Stimulated activated CD8-positive, alpha-beta memory T cell treated with anti-CD3 and anti-CD28 coated beads, Interleukin-15, amount 100 ng/mL, for 24 hours (primary cell): Measurements from ENCODE around the gene AGBL1.
A peak's percentile ranks its signal among the peaks of the same experiment; 100 is the strongest.

Experiments used
- DNase-seq: peaks from one replicate; pipeline ENCODE4 v3.0.0-alpha.2; 2020; ENCODE audit warnings: low read depth

AGBL1 gene

DNA sequence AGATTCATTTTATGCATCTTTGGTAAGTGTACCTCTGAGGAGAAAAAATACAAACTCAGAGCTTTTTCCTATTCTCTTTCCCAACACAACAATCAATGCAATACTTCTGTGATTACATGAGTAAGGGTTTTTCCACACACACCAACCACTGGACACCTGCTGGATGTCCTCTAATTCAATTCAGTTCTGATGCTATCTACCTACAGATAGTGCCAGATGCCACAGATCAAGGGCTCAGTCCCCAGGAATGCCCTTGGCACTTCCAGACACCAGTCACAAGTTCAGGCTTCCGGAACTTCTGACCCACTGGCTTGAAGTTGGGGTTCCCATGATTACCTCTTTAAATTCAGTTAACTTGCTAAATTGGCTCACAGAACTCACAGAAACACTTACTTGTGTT lies 511.5 kb downstream of the AGBL1 start:
- DNase-seq: no peak

DNA sequence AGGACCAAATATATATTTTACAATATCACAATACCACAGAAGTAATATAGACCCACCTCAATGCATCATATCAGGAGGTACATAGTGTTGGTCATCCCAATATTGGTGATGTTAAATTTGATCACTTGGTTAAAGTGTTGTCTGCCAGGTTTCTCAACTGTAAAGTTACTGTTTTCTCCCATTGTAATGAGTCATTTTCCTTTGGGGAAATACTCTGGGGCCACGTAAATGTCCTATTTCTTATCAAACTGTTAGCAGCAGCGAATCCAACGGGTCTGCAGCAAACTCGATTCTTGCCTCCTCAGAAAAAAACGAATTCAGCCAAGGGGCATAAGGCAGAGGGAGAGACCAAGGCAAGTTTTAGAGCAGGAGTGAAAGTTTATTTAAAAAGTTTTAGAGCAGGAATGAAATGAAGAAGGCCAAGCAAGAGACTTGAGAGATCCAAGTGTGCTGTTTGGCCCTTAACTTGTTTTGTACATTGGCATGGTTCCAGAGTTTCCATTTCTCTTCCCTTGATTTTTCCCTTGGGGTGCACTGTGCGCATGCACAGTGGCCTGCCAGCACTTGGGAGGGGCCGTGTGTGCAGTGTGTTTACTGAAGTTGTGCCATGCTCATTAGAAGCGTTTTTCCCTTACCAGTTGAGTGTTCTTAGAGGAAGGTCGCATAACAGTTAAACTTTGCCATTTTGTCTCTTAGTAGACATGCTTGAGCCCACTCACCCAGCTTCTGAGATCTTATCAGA lies 512.5 kb downstream of the AGBL1 start:
- DNase-seq: no peak

DNA sequence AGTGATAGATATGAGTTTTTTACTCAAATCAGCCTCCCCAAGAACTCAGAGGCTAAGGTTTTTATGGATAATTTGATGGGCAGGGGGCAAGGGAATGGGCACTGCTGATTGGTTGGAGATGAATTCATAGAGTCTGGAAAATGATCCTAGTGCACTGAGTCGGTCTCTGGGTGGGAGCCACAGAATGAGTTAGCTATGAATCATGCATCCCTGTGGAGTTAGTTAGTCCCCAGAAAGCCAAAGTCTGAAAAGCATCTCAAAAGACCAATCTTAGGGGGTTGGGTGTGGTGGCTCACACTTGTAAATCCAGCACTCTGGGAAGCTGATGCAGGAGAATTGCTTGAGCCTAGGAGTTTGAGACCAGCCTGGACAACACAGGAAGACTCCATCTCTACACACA lies 516.1 kb downstream of the AGBL1 start:
- DNase-seq: no peak

DNA sequence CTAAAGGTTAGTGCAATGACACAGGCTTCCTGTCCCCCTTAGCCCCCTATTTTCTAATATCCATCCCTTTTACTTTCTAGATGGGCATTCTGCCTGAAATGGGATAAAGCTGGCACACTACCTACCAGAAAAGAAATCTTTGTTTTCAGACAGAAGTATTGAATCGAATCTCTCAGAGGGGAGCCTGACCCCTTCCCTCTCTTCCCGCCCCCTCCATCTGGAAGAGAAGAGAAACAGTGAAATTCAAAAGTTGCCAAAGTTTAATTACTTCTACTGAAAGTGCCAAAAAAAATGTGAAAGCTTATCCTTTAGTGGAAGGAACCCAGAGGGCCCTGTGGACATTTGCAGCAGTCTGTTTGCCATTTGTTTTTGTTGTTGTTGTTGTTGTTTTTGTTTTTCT lies 523.8 kb downstream of the AGBL1 start:
- DNase-seq: no peak

DNA sequence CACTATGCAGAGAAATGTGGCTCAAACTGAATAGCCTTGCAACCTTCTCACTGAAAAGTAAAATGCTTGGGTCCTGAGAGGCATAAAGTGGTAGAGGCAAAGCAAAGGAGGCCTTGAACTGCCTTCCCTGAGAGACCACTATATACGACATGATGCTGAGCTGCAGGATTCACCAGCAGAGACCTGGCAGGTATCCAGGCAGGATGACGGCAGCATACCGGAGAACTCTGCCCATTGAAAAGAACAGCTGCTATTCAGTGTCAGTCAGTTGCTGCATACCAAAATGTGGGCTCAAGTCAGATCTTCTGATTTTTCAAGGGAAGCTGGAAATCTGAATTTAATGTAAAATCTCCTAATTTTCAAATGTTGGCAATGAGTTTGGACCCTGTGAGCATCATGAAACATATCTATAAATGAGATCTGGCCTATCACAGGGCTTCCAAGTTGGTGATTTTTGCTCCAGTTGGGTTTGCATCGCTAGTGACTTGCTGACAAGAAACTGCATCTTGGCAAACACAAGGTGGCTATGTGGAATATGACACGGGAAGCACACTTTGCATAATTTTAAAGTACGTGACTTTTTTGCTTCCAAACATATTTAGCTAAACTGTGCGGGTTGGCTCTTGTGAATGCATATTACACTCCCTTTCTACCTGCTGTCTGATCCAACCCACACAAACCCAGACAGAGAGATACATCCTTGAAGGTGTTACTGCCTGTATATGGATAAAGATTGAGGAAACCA lies 529.0 kb downstream of the AGBL1 start:
- DNase-seq: no peak

DNA sequence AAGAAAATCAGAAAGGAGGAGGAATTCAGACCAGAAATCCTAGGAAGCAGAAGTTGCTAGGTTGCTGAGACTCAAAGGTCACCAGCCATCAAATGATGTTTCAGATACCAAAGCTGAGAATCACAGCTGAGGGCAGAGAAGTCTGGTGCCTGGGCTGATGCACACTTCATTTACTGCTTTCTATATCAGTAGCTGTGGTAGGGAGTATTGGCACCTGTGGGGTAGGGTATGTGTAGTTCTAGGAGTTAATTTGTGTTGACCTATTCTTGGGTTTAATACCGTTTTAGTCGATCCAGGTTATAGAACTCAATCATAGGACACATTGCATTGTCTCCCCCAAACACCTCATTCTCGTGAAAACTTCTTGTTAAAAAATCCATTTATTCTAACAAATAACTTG lies 529.6 kb downstream of the AGBL1 start:
- DNase-seq: no peak

DNA sequence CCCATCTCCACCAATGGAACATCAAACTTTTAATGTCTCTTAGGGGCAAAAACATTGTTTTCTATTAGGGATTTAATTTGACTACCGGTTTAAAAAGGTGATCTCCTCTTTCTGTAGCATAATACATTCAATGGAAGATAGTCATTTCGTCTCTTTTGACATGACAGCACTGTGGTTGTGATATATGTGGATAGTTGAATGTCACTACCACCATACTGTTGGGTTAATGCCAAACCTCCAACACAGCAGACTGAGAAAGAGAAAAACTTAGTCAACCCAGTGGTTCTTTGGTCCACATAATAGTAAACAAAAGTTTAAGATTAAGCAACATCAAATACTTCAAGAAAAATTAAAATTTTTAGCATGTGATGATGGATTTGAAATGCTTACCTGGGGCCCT lies 530.4 kb downstream of the AGBL1 start:
- DNase-seq: no peak

DNA sequence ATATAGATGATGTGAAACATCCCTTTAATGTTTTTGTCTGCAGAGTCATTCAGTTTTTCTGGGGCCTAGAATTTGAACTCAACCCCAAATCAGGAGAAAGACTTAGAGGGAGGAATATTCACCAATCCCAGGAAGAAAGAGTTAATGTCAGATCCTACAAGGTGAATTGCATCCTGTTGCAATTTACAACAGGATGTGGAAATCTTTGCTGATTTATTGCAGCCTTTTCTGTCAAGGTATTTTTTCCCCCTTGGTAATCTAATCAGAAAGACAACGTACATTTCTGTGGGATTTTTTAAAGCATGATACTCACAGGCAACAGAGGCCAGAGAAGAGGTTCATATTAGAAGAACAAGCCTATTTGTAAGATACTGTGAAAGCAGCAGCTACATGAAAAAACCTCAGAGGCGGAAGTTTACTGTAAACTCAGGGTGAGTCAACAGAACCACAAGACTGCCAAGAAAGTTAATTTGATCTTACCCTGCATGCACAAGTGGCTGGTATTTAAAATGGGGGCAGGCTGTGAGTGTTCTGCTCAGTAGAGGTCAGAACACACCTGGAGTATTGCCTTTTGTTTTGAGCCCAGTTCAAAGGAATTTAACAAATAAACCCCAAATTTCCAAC lies 531.9 kb downstream of the AGBL1 start:
- DNase-seq: no peak

DNA sequence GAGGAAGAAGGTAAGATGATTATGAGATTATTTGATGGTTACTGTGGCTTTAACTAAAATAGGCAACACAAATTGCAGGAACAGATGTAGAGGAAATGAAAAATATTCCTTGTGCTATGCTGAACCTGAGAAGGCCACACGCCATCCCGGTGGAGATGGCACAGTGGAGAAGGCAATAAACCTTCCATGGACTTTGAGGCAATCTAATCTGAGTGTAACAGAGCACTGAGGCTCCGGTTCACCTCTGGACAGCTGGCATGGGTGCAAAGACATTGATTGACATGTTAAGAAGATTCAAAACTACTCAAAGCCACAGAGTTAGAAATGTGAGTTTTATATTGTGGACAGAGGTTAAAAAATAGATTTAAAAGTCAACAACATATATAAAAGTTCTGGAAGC lies 535.7 kb downstream of the AGBL1 start:
- DNase-seq: no peak

DNA sequence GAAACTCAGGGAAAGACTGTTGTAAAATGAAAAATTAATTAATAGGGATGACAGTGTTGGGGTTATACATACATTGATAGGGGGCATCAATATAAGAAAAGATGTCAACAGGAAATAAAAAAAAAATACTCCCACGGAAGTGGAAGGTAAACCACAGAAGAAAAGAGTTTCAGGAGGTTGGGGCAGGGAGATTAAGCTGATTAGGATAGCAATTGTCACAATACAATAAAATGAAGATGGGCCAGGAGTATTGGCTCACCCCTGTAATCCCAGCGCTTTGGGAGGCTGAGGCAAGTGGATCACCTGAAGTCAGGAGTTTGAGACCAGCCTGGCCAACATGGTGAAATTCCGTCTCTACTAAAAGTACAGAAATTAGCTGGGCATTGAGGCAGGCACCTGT lies 536.1 kb downstream of the AGBL1 start:
- no peak for DNase-seq

DNA sequence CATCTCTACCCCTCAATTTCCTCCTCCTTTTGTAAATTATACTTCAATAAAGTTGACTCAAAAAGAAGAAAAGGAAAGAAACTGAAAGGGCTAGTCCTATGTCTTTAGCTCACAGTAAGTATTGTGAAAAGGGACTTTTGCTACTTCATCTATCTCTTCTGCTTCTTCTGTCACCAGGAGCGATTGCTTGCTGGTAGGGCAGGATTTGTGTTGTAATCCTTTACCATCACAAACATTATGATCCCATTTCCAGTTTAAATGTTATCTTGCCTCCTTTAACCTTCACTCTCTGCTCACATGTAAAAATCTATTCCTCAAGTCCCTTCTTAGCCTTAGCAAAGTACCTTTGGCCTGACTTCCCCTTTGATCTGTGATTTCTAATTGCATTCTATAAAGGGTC lies 537.1 kb downstream of the AGBL1 start:
- DNase-seq: no peak

DNA sequence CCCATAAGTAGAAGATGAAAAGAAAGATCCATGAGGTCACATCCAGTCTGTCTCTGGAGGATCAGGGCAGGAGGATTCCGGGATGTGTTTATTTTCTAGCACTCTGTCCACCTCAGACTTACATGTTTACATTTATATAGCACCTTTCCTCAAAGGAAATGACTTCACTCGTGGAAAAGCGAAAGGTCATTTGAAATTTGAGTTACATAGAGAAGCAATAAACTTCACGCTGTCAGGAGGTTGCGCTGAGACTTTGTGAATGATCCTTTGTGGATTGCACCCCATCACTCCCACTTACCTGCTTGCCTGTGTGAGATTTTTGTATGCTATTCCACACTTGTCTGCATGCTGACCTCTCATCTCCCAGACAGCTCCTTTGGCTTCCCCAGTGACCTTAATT lies 540.5 kb downstream of the AGBL1 start:
- DNase-seq: no peak

DNA sequence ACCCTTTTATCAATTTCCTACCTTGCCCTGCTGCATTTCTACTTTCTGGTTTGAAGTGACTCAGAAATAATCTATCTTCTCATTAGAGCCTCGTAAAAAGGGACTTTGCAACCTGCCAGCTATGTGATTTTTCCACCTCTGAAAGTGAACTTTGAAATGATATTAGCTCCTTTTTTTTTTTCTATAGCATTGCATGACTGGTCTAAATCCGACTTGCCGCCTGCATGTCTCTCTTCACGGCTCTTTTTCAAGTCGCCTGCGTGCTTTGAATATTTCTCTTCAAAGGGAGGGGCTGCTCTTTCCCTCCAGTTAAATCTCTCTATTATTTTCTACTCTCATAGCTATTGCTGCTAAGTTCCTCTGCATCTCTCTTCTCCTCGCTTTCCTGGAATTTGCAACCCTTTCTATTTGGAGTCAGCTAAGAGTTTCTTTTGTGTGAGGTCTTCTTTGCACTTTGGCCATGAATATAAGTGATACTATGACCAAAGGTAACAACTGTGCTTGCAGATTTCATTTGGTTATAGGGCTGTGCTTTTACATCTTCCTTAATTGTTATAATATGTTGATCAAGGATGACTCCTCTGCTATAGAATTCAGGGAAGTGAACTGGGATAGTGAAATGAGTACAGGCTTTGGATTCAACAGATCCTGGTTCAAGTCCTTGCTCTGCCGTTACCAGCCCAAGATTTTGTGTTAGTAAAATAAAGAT lies 541.1 kb downstream of the AGBL1 start:
- DNase-seq: no peak

DNA sequence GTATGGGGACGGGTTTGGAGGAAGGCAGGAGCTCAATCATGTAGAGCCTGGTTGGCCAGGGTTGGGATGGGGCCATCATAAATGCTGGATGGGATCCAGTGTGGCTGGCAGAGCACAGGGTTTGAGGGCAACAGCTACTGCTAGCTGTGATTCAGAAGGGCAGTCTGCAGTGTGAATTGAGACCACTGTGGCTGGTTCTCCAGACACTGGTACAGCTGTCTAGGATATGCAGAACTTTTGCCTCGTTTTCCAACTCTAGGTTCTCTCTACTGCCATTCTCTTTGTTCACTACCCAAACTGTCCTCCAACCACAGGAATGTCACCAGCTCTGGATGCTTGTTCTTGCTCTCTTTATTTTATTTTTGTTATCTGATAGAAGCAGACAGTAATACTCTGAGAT lies 543.6 kb downstream of the AGBL1 start:
- DNase-seq: no peak

DNA sequence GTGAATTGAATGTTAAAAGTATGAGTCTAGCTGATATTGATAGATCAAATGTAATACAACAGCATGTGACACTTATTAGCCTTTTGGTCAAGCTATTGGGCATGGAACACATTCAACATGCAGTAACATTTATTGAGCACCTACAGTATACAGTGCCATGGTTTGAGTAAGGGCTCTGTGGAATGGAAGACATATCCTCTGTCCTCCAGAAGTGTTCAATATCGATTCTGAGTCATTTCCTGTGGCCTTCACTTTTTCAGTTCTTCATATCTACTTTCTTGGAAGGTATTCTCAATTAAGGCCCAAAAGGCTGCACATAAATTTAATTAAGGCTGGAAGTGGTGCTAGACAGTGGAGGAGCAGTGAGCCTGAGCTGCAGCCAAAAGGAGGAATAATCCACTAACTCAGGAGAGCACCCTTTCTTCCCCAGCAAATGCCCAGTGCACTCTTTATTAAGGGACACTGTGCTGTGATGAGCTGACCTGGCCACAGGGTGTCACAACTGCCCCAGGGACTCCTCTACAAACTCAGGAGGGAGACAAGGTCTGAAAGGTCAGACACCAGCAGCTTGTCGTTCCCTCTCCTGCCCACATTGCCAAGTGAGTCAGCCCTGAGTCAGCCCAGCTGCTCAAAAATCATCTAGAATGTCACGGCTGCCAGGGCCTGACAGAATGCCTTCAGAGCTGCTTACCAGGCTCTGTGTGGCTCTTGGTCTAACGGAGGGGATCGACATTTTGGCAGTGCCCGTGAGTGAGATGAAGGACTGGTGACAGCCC lies 544.8 kb downstream of the AGBL1 start:
- DNase-seq: peak; percentile 41

DNA sequence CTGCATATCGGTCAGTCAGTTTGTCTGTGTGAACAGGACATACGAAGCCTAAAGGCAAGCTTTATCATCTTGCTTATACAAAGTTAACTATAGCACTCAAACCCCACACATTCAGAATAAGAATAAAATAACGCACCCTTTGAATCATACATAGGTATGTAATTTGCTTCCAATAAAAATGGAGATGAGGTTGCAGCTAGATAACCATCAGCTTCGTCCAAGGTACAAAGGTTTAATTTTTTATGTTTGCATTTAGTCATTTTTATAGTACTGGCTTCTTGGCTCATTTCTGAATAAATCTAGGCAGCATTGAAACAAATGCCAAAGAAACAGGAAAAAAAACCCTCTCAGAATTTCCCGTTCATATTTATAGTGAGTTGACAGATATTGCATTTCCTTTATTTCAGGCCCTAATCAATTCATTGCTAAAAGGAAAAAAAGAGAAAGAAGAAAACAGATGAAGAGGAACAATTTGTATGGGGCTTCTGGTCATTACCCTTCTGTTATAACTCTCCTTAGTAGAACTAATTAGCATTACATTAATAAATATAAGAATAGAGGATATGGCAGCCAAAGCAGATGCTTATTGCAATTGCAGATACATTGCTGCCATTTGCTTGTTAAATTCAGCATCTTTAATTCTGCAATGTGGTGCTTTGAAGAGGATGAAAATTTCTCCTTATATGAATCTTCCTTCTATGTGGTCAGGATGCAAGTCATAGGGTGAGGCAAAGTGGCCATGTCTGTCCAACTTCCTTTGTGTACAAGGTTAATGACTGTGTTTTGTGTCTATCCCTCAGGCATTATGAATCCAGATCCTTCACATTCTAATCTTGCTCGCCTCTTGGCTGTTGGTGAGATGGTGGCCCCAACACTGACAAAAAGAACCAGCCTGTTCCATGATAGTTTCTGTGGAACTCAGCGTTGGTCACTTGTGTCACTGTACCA lies 550.0 kb downstream of the AGBL1 start:
- no peak for DNase-seq

DNA sequence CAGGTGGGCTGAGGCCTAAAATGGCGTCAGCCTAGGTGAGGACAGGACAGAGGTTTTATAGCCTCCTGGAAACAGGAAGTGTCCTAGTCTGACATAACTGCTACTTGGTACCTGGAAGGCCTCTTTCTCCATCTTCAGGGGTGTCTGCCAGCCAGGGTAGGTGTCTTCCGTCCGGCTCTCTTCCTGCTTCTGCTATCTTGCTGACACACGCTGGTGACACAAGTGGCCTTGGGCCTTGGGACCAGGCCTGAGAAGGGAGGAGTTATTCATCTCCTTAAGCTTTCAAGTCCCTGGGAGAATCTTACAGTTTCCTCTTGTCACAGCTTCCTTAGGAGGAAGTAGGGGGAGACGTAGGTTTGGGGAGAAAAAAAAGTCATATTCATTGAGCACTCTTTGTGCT lies 551.3 kb downstream of the AGBL1 start:
- DNase-seq: no peak

DNA sequence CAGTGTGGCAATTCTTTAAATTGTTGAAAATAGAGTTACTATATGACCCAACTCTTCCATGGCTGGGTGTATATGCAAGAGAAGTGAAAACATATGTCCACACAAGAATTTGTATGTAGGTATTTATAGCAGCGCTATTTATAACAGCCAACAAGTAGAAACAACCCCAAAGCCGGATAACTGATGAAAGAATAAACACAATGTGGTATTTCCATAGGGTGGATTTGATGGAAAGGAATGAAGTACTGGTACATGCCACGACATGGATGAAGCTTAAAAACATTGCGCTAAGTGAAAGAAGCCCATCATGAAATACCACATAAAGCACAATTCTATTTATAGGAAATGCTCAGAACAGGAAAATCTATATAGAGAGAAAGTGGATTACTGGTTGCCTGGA lies 554.5 kb downstream of the AGBL1 start:
- DNase-seq: no peak

DNA sequence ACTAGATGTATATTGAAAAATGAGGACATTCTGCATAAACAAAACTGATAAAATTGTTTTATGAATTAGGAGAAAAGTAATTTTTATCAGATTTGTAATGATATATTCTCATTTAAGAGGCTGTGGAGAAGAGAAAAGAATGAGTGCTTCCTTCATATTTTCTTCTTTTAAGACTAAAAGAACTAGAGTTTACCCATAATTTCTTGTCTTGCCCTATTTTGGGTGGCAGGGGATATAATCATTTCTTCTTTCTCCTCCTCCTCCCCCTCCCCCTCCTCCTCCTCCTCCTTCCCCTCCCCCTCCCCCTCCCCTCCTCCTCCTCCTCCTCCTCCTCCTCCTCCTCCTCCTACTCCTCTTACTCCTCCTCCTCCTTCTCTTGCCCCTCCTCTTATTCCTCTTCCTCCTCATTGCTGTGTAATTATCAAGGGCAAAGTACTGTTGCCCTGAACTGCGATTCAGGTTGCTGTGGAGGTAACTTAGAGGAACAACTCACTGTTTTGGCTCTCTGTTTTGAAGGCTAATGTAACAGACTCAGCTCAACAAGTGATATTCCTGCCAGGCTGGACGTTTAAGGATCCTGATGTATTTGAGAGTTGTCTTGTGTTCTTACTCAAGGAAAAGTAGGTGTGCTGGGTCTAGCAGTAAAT lies 555.4 kb downstream of the AGBL1 start:
- no peak for DNase-seq

DNA sequence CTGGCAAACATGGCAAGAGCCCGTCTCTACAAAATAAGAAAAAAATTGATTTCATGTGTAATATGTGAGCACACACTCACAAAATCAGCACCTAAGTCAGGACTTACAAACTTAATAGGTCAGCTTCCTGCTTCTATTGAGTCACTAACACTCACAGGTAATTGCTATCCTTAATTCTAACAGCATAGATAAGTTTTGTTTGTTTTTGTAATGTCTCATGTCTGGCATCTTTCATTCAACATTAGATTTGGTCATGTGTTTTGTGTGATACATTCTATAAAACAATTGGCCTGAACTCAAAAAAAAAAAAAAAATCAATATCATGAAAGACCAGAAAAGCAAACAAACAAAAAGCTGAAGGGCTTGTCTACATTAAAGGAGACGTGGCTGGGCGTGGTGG lies 564.7 kb downstream of the AGBL1 start:
- no peak for DNase-seq
